ENCODE measurements around the gene RPL18. TPM values are rescaled to one million over a fixed set of nuclear protein-coding genes. Genes with fewer than 3 reads are reported as not detected.
A peak's percentile ranks its signal among the peaks of the same experiment; 100 is the strongest.

The RPL18 gene
- total and polyA plus RNA-seq, 9 of the 15 experiments (the other 6 are each of a cell fraction or from before 2014, with no cell fraction given), result 312 to 2,635 (median 1,653) TPM

- no peak; the same call in 1 of the 2 replicates for TF ChIP-seq ZBTB7A (IDR thresholded peaks at IDR 0.05; ENCODE audit: borderline replicate concordance, control insufficient read depth, low read depth, low read length)
- no peak for TF ChIP-seq MYBL2 (IDR thresholded peaks at IDR 0.05; ENCODE audit: low read depth)
- no peak for TF ChIP-seq MYBL2 (CRISPR knock-in tag; IDR thresholded peaks at IDR 0.05; ENCODE audit: borderline replicate concordance)
- TF ChIP-seq SMC3 (conservative IDR thresholded peaks at IDR 0.05; ENCODE audit: insufficient read depth, low read depth, low read length), result no peak
- no peak for TF ChIP-seq NFATC3 (IDR thresholded peaks at IDR 0.05)
- no peak for TF ChIP-seq TFE3 (CRISPR knock-in tag; IDR thresholded peaks at IDR 0.05)
- TF ChIP-seq ZNF696 (CRISPR knock-in tag; conservative IDR thresholded peaks at IDR 0.05), result no peak
- TF ChIP-seq PCBP2 (IDR thresholded peaks at IDR 0.05; ENCODE audit: low read depth, low read length, poor library complexity, severe bottlenecking), result no peak
- peak; percentile 100 for TF ChIP-seq ATF7 (IDR thresholded peaks at IDR 0.05)
- TF ChIP-seq GABPB2 (CRISPR knock-in tag; conservative IDR thresholded peaks at IDR 0.05), result no peak
- no peak for TF ChIP-seq SRSF7 (optimal IDR thresholded peaks at IDR 0.05; ENCODE audit: low read depth, low read length)
- no peak for TF ChIP-seq SREBF2 (CRISPR knock-in tag; IDR thresholded peaks at IDR 0.05)
- TF ChIP-seq ZNF507 (tag; conservative IDR thresholded peaks at IDR 0.05), result no peak
- TF ChIP-seq NR2F6 (CRISPR knock-in tag; IDR thresholded peaks at IDR 0.05), result no peak
- no peak for TF ChIP-seq ZNF57 (CRISPR knock-in tag; IDR thresholded peaks at IDR 0.05)
- no peak for TF ChIP-seq ASH1L (IDR thresholded peaks at IDR 0.05; ENCODE audit: borderline replicate concordance, low read depth, partially characterized antibody)
- no peak for TF ChIP-seq RHOXF2B (CRISPR knock-in tag; conservative IDR thresholded peaks at IDR 0.05)
- TF ChIP-seq DACH1 (IDR thresholded peaks at IDR 0.05; ENCODE audit: partially characterized antibody), result no peak
- TF ChIP-seq SIX5 (IDR thresholded peaks at IDR 0.05; ENCODE audit: borderline replicate concordance in 1 of 2, insufficient read depth in 1 of 2, low read depth in 1 of 2, low read length in 2 of 2), result no peak
- TF ChIP-seq POLR2AphosphoS2 (IDR thresholded peaks at IDR 0.05; ENCODE audit: low read length), result no peak
These were observed 42.1 kb upstream of the RPL18 start (continued) for GRCh38 chr19:48660852-48661710.

Measured in K562 (cell line).